ENCODE results near the gene TRIM16. TPM values are rescaled to one million over a fixed set of nuclear protein-coding genes. Genes with fewer than 3 reads are reported as not detected.
A peak's percentile ranks its signal among the peaks of the same experiment; 100 is the strongest.
"Not testable (repeated sequence)": the region's sequence is repeated elsewhere in the genome, so short reads cannot be mapped to it uniquely, and the experiment has no call there.

Gene TRIM16
- total RNA-seq, 1 donor from 2014 or later: 20.1 TPM

DNA sequence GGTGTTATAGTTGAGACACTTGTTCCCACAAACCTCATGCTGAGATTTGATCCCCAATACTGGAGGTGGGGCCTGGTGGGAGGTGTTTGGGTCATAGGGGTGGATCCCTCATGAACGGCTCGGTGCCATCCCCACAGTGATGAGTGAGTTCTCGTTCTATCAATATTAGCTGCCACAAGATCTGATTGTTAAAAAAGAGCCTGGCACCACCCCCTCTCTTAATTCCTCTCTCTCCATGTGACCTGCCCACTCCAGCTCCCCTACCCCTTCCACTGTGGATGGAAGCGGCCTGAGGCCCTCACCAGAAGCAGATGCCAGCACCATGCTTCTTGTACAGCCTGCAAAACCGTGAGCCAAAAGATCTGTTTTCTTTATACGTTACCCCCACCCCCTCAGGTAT lies 31.2 kb downstream of the TRIM16 start:
- no peaks in the 10 kb centered on the region for H3K9me3 ChIP-seq
- H3K4me1 ChIP-seq: peaks cover 17% of the 10 kb centered on the region
- H3K27me3 ChIP-seq: no peaks in the 10 kb centered on the region
- H3K36me3 ChIP-seq: no peaks in the 10 kb centered on the region
- no peak overlapping the region for H3K4me3 ChIP-seq
- TF ChIP-seq, protein P1, sequence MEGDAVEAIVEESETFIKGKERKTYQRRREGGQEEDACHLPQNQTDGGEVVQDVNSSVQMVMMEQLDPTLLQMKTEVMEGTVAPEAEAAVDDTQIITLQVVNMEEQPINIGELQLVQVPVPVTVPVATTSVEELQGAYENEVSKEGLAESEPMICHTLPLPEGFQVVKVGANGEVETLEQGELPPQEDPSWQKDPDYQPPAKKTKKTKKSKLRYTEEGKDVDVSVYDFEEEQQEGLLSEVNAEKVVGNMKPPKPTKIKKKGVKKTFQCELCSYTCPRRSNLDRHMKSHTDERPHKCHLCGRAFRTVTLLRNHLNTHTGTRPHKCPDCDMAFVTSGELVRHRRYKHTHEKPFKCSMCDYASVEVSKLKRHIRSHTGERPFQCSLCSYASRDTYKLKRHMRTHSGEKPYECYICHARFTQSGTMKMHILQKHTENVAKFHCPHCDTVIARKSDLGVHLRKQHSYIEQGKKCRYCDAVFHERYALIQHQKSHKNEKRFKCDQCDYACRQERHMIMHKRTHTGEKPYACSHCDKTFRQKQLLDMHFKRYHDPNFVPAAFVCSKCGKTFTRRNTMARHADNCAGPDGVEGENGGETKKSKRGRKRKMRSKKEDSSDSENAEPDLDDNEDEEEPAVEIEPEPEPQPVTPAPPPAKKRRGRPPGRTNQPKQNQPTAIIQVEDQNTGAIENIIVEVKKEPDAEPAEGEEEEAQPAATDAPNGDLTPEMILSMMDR (IDR thresholded peaks at IDR 0.05): no peak
- H3K27ac ChIP-seq: no peak overlapping the region
- DNase-seq (no peak), ATAC-seq (no peak)
- intact Hi-C loops (cut with DNase I): no loop called here

DNA sequence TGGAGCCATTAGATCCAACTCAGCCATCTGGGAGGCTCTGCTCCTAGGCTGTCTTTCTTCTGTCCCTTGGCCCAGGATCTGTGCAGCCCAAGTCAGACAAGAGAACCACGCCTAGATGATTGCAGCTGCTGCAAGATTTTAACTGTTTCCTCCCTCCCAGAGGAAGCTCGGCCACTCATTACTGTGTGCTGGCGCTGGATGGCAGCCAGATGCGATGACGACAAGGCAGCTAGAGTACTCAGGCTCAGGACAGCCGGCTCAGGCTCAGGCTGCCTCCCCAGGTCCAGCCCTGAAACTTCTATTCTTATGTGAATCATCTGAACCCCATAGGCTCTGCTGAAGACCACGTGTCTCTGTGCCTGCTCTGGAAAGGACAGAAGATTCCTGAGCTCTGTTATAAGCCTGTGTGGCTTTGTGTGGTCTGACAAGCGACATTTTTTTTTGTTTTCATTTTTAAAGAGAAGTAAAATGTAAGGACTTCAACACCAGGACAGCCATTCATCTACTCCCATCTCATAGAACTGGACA lies 32.5 kb downstream of the TRIM16 start:
- peak; percentile 96 for ATAC-seq
- DNase-seq: peak; percentile 95
- Histone ChIP-seq H3K4me1 (peaks cover 17% of the 10 kb centered on the region), H3K36me3 (no peaks in the 10 kb centered on the region), H3K27me3 (no peaks in the 10 kb centered on the region), H3K27ac (peak overlapping the region; percentile 67), H3K9me3 (no peaks in the 10 kb centered on the region), H3K4me3 (peak overlapping the region; percentile 50)
- TF ChIP-seq, protein P1 (IDR thresholded peaks at IDR 0.05): no peak
- intact Hi-C loops (cut with DNase I): no loop called here

GRCh38 chr17:15650741-15651582 lies 33.1 kb downstream of the TRIM16 start:
- peak overlapping the region; percentile 67 for H3K27ac ChIP-seq
- H3K36me3 ChIP-seq: no peaks in the 10 kb centered on the region
- TF ChIP-seq, protein P1 (IDR thresholded peaks at IDR 0.05): no peak
- H3K4me3 ChIP-seq: peak overlapping the region; percentile 50
- H3K9me3 ChIP-seq: no peaks in the 10 kb centered on the region
- no peaks in the 10 kb centered on the region for H3K27me3 ChIP-seq
- intact Hi-C loops (cut with DNase I): no loop called here
- ATAC-seq (peak; percentile 1), DNase-seq (no peak)
- H3K4me1 ChIP-seq: peaks cover 17% of the 10 kb centered on the region

GRCh38 chr17:15649861-15650421 lies 34.2 kb downstream of the TRIM16 start:
- Histone ChIP-seq H3K27me3 (no peaks in the 10 kb centered on the region), H3K27ac (peak overlapping the region; percentile 67), H3K4me3 (peak overlapping the region; percentile 50), H3K4me1 (peaks cover 21% of the 10 kb centered on the region), H3K9me3 (no peaks in the 10 kb centered on the region), H3K36me3 (no peaks in the 10 kb centered on the region)
- intact Hi-C loops (cut with DNase I): no loop called here
- no peak for DNase-seq
- no peak for ATAC-seq
- TF ChIP-seq, protein P1 (IDR thresholded peaks at IDR 0.05): no peak

DNA sequence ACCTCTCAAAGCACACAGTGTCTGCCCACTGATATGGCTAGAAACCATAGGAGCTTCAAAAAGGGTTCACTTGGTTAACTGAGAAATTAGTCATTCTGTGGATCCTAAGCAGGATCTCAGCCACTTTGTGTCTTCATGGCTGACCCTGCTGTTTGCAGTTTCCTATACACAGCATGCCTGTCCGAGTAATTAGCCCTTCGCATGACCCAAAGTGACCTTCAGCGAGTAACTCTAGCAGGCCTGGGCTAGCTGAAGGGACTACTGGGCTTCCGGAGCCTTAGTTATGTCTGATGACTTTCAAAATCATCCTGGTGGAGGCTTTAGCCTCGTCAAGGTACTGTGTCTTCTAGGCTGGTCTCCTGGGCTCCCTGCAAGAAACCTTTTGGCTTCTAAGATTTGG lies 35.7 kb downstream of the TRIM16 start:
- H3K27me3 ChIP-seq: no peaks in the 10 kb centered on the region
- intact Hi-C loops (cut with DNase I): no loop called here
- H3K36me3 ChIP-seq: no peaks in the 10 kb centered on the region
- DNase-seq (no peak), ATAC-seq (no peak)
- TF ChIP-seq, protein P1 (IDR thresholded peaks at IDR 0.05): no peak
- H3K9me3 ChIP-seq: no peaks in the 10 kb centered on the region
- no peak overlapping the region for H3K27ac ChIP-seq
- no peak overlapping the region for H3K4me3 ChIP-seq
- H3K4me1 ChIP-seq: peaks cover 21% of the 10 kb centered on the region

- Histone ChIP-seq H3K27ac (peak overlapping the region; percentile 18), H3K4me1 (peaks cover 16% of the 10 kb centered on the region)
- ATAC-seq: peak; percentile 26
- intact Hi-C loops (cut with DNase I); H3K27me3 ChIP-seq; DNase-seq; H3K4me3 ChIP-seq; H3K9me3 ChIP-seq; H3K36me3 ChIP-seq: not testable (repeated sequence)
Measured at GRCh38 chr17:15645942-15646312, 38.2 kb downstream of the TRIM16 start.

- intact Hi-C loops (cut with DNase I); H3K4me3 ChIP-seq; H3K36me3 ChIP-seq; H3K9me3 ChIP-seq; DNase-seq; H3K4me1 ChIP-seq; H3K27me3 ChIP-seq: not testable (repeated sequence)
- peak overlapping the region; percentile 18 for H3K27ac ChIP-seq
- ATAC-seq: peak; percentile 3
Measured at GRCh38 chr17:15645099-15645941, 38.8 kb downstream of the TRIM16 start.

- H3K27ac ChIP-seq, H3K4me1 ChIP-seq: not testable (repeated sequence)
Measured at GRCh38 chr17:15642505-15643251, 41.4 kb downstream of the TRIM16 start.

More at GRCh38 chr17:15642505-15643251, 41.4 kb downstream of the TRIM16 start:
- DNase-seq; H3K4me3 ChIP-seq; intact Hi-C loops (cut with DNase I); H3K36me3 ChIP-seq; H3K9me3 ChIP-seq; H3K27me3 ChIP-seq: not testable (repeated sequence)
- peak; percentile 68 for ATAC-seq

All from upper lobe of right lung (tissue), 1 donor.